ENCODE results near the gene GTF3C4. TPM values are rescaled to one million over a fixed set of nuclear protein-coding genes. Genes with fewer than 3 reads are reported as not detected.

Gene GTF3C4
- polyA plus RNA-seq, 3 donors: 0.99 to 2.7 (median 2.1) TPM

- H3K4me3 Mint-ChIP-seq: no peak overlapping the region
- H3K4me1 ChIP-seq (ENCODE audit: control insufficient read depth in 1 of 2, insufficient read depth in 2 of 2, low read length in 2 of 2): no peaks in the 10 kb centered on the region
- no peaks in the 10 kb centered on the region for H3K79me2 ChIP-seq (ENCODE audit: insufficient read depth, low read length)
- no peaks in the 10 kb centered on the region for H3K36me3 Mint-ChIP-seq
- no peak overlapping the region for H3K4me3 ChIP-seq (replicated peaks in 1 of 3; ENCODE audit: low read depth in 2 of 3, low read length in 3 of 3)
- H3K27ac Mint-ChIP-seq: no peak overlapping the region
- peaks cover 0 to 4% of the 10 kb centered on the region in 2 donors for H3K27me3 ChIP-seq (ENCODE audit: control insufficient read depth in 2 of 2, insufficient read depth in 2 of 2, low read length in 2 of 2)
- H3K9me3 Mint-ChIP-seq: peaks cover 16 to 58% (median 40%) of the 10 kb centered on the region in 7 donors
- H2AFZ ChIP-seq (ENCODE audit: insufficient read depth, low read depth, low read length, poor library complexity, severe bottlenecking): no peak overlapping the region
- H3K27ac ChIP-seq (ENCODE audit: low read depth in 1 of 2, low read length in 2 of 2): no peak overlapping the region
- intact Hi-C loops (cut with micrococcal nuclease): no loop called here
- no peaks in the 10 kb centered on the region for H4K20me1 ChIP-seq (ENCODE audit: insufficient read depth, low read length)
- H3K9ac ChIP-seq (ENCODE audit: insufficient read depth, low read length, poor library complexity, severe bottlenecking): no peak overlapping the region
- no peaks in the 10 kb centered on the region for H3K4me1 Mint-ChIP-seq
- H3K36me3 ChIP-seq (replicated peaks in 1 of 2; ENCODE audit: control insufficient read depth in 1 of 2, insufficient read depth in 2 of 2, low read length in 2 of 2): no peaks in the 10 kb centered on the region
- WGBS (ENCODE audit: insufficient coverage): no CpG with 5 or more reads among the region's 1 CpG
- TF ChIP-seq CTCF (IDR thresholded peaks at IDR 0.05): no peak
- peaks cover 4 to 16% (median 7%) of the 10 kb centered on the region in 3 donors for H3K27me3 Mint-ChIP-seq (ENCODE audit: low read depth in 3 of 3)
- H3K4me2 ChIP-seq (replicated peaks; ENCODE audit: extremely low read depth, low read length, poor library complexity, severe bottlenecking): no peak overlapping the region
- DNase-seq: no peak
- H3K9me3 ChIP-seq (replicated peaks in 1 of 2; ENCODE audit: control insufficient read depth in 1 of 2, insufficient read depth in 1 of 2, low read length in 2 of 2): peaks cover 10 to 30% of the 10 kb centered on the region in 2 donors
These were observed 29.7 kb downstream of the GTF3C4 start for GRCh38 chr9:132699956-132700355.

GRCh38 chr9:132702254-132702653, 32.0 kb downstream of the GTF3C4 start:
- Mint-ChIP-seq H3K4me1 (no peaks in the 10 kb centered on the region), H3K27ac (no peak overlapping the region), H3K4me3 (no peak overlapping the region), H3K27me3 (ENCODE audit: low read depth in 3 of 3) (peaks cover 4 to 17% (median 12%) of the 10 kb centered on the region in 3 donors), H3K9me3 (peaks cover 12 to 35% (median 23%) of the 10 kb centered on the region in 7 donors), H3K36me3 (no peaks in the 10 kb centered on the region)
- intact Hi-C loops (cut with micrococcal nuclease): no loop called here
- no peak for DNase-seq
- Histone ChIP-seq H3K9me3 (replicated peaks in 1 of 2; ENCODE audit: control insufficient read depth in 1 of 2, insufficient read depth in 1 of 2, low read length in 2 of 2) (peaks cover 6 to 16% of the 10 kb centered on the region in 2 donors), H3K4me3 (replicated peaks in 1 of 3; ENCODE audit: low read depth in 2 of 3, low read length in 3 of 3) (no peak overlapping the region), H3K9ac (ENCODE audit: insufficient read depth, low read length, poor library complexity, severe bottlenecking) (no peak overlapping the region), H3K4me1 (ENCODE audit: control insufficient read depth in 1 of 2, insufficient read depth in 2 of 2, low read length in 2 of 2) (no peaks in the 10 kb centered on the region), H2AFZ (ENCODE audit: insufficient read depth, low read depth, low read length, poor library complexity, severe bottlenecking) (no peak overlapping the region), H3K36me3 (replicated peaks in 1 of 2; ENCODE audit: control insufficient read depth in 1 of 2, insufficient read depth in 2 of 2, low read length in 2 of 2) (no peaks in the 10 kb centered on the region), H3K4me2 (replicated peaks; ENCODE audit: extremely low read depth, low read length, poor library complexity, severe bottlenecking) (no peak overlapping the region), H4K20me1 (ENCODE audit: insufficient read depth, low read length) (no peaks in the 10 kb centered on the region), H3K27ac (ENCODE audit: low read depth in 1 of 2, low read length in 2 of 2) (no peak overlapping the region), H3K79me2 (ENCODE audit: insufficient read depth, low read length) (no peaks in the 10 kb centered on the region), H3K27me3 (ENCODE audit: control insufficient read depth in 2 of 2, insufficient read depth in 2 of 2, low read length in 2 of 2) (peaks cover 0 to 4% of the 10 kb centered on the region in 2 donors)
- TF ChIP-seq CTCF (IDR thresholded peaks at IDR 0.05): no peak
- WGBS (ENCODE audit: insufficient coverage): no CpG with 5 or more reads among the region's 1 CpG

Data from CD14-positive monocyte (primary cell).